Gastroesophageal sphincter (tissue), 4 donors: ENCODE measurements around the gene ACSF3. TPM values are rescaled to one million over a fixed set of nuclear protein-coding genes. Genes with fewer than 3 reads are reported as not detected.

Experiments used
- ATAC-seq: fragments of 150-250 bp; one replicate; pipeline ENCODE4 v1.9.1; 2016; ENCODE audit warnings: mild to moderate bottlenecking, moderate library complexity
- H3K27ac ChIP-seq, 4 donors: fragments of 200-600 bp; sonication (generic) in 3 of 4; 1 replicate in 3 of 4; 2 replicates in 1 of 4; pipeline ENCODE4 v1.5.1; 2016 to 2019
- H3K27me3 ChIP-seq: fragments of 200-600 bp; sonication (generic); one replicate; pipeline ENCODE4 v1.5.1; 2019
- H3K36me3 ChIP-seq, 2 donors: fragments of 200-600 bp; sonication (generic); one replicate each; pipeline ENCODE4 v1.5.1; 2019; ENCODE audit warnings: control low read depth in 1 of 2
- H3K4me1 ChIP-seq, 3 donors: fragments of 200-600 bp; sonication (generic); 1 replicate in 2 of 3; 2 replicates in 1 of 3; pipeline ENCODE4 v1.5.1; 2016 to 2019; ENCODE audit warnings: control low read depth in 2 of 3
- H3K4me3 ChIP-seq, 2 donors: fragments of 200-600 bp; sonication (generic); one replicate each; pipeline ENCODE4 v1.5.1; 2019; ENCODE audit warnings: mild to moderate bottlenecking in 1 of 2, moderate library complexity in 1 of 2
- H3K9me3 ChIP-seq, 3 donors: fragments of 200-600 bp; sonication (generic); one replicate each; pipeline ENCODE4 v1.5.1; 2017 to 2019; ENCODE audit warnings: control low read depth in 2 of 3
- CTCF ChIP-seq, 4 experiments: fragments of 200-600 bp in 2 of 4; fragments of 450-650 bp in 2 of 4; sonication (generic) in 1 of 4; IDR thresholded peaks; one replicate each; pipeline ENCODE4 v1.5.1; 2017 to 2019; ENCODE audit warnings: antibody characterized with exemption in 4 of 4, mild to moderate bottlenecking in 2 of 4, moderate library complexity in 2 of 4
- EP300 ChIP-seq: sonication (generic); formaldehyde crosslinking; IDR thresholded peaks from one replicate; pipeline ENCODE4 v1.6.1; 2017; ENCODE audit warnings: antibody characterized with exemption, mild to moderate bottlenecking
- POLR2A ChIP-seq, 2 donors: fragments of 450-650 bp; IDR thresholded peaks; one replicate each; pipeline ENCODE4 v1.6.1; 2017; ENCODE audit warnings: antibody characterized with exemption in 2 of 2, mild to moderate bottlenecking in 2 of 2, moderate library complexity in 1 of 2
- POLR2AphosphoS5 ChIP-seq: sonication (generic); formaldehyde crosslinking; IDR thresholded peaks from one replicate; pipeline ENCODE4 v1.6.1; 2017; ENCODE audit warnings: antibody characterized with exemption
- WGBS, 2 donors: methylation state at CpG; one replicate each; pipeline ENCODE4 v1.1.5; 2018; ENCODE audit warnings: low coverage in 1 of 2; 5-methylcytosine and 5-hydroxymethylcytosine counted together
- total RNA-seq, 4 donors: library from RNA; depleted of rRNA; stranded (reverse); fragments of >200 nt; gene quantifications; one replicate each; pipeline ENCODE4 v1.1.0, GENCODE V29; 2016

ACSF3 gene
- total RNA-seq, 4 donors from 2014 or later, result 14.5 to 33.8 (median 28.8) TPM

GRCh38 chr16:89103781-89104180 is 10.1 kb downstream of the ACSF3 start:
- Histone ChIP-seq H3K4me1 (no peaks in the 10 kb centered on the region), H3K27me3 (no peaks in the 10 kb centered on the region), H3K27ac (no peak overlapping the region), H3K9me3 (no peaks in the 10 kb centered on the region), H3K4me3 (no peak overlapping the region), H3K36me3 (peaks cover 0 to 98% of the 10 kb centered on the region in 2 donors)
- 100% methylated on average over 2 of the region's 16 CpGs; no CpG with 5 or more reads in 1 of the 2 donors for WGBS, 2 donors
- ATAC-seq, result no peak
- TF ChIP-seq CTCF (IDR thresholded peaks at IDR 0.05) (no peak), EP300 (no peak), POLR2AphosphoS5 (no peak), POLR2A (IDR thresholded peaks at IDR 0.05) (no peak)

- Histone ChIP-seq H3K36me3 (peaks cover 0 to 94% of the 10 kb centered on the region in 2 donors), H3K9me3 (no peaks in the 10 kb centered on the region), H3K4me3 (no peak overlapping the region), H3K4me1 (no peaks in the 10 kb centered on the region), H3K27me3 (no peaks in the 10 kb centered on the region), H3K27ac (no peak overlapping the region)
- no peak for ATAC-seq
- WGBS, 2 donors, result 78 to 84% methylated on average over 3 to 5 of the region's 10 CpGs
- TF ChIP-seq CTCF (IDR thresholded peaks at IDR 0.05) (no peak), EP300 (no peak), POLR2A (IDR thresholded peaks at IDR 0.05) (no peak), POLR2AphosphoS5 (no peak)
Observed at GRCh38 chr16:89104303-89104702, 10.7 kb downstream of the ACSF3 start.

GRCh38 chr16:89104930-89105571 is 11.4 kb downstream of the ACSF3 start:
- TF ChIP-seq POLR2AphosphoS5, result no peak
- no peak for TF ChIP-seq CTCF (IDR thresholded peaks at IDR 0.05)
- TF ChIP-seq POLR2A (IDR thresholded peaks at IDR 0.05), result no peak
- TF ChIP-seq EP300, result no peak
- no peak for ATAC-seq
- Histone ChIP-seq H3K27ac (no peak overlapping the region), H3K9me3 (no peaks in the 10 kb centered on the region), H3K4me3 (no peak overlapping the region), H3K36me3 (peaks cover 0 to 95% of the 10 kb centered on the region in 2 donors), H3K4me1 (no peaks in the 10 kb centered on the region), H3K27me3 (no peaks in the 10 kb centered on the region)
- 58 to 71% methylated on average over 2 to 9 of the region's 23 CpGs for WGBS, 2 donors

GRCh38 chr16:89105599-89106151 is 12.0 kb downstream of the ACSF3 start:
- H3K4me1 ChIP-seq, result no peaks in the 10 kb centered on the region
- 84% methylated on average over 5 of the region's 16 CpGs; no CpG with 5 or more reads in 1 of the 2 donors for WGBS, 2 donors
- H3K4me3 ChIP-seq, result no peak overlapping the region
- H3K9me3 ChIP-seq, result no peaks in the 10 kb centered on the region
- no peaks in the 10 kb centered on the region for H3K27me3 ChIP-seq
- no peak overlapping the region for H3K27ac ChIP-seq
- TF ChIP-seq POLR2A (IDR thresholded peaks at IDR 0.05) (no peak), POLR2AphosphoS5 (no peak), EP300 (no peak), CTCF (IDR thresholded peaks at IDR 0.05) (no peak)
- H3K36me3 ChIP-seq, result peaks cover 0 to 95% of the 10 kb centered on the region in 2 donors
- no peak for ATAC-seq
